Measurements from ENCODE around the gene RBM17. TPM values are rescaled to one million over a fixed set of nuclear protein-coding genes. Genes with fewer than 3 reads are reported as not detected.

Gene RBM17
- total and polyA plus RNA-seq, 4 donors, result 16.5 to 44.8 (median 34.1) TPM

DNA sequence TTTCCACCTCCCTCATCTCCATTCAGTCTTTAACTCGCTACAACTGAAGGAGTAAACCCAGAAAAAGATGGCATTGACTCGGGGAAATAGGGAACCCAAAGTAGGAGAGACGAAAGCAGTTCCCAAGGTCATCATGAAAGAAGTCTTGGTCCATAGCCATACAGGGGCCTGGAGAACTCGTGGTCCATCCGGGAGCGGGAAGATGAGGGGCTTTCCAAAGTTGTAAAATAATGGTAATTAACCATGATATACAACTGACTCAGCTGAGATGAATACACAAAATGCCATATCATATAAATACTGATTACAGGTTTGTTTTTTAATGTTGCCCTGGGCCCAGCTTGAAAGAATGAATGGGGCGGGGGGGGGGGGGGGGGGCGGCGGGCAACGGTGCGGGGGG, 32.3 kb downstream of the RBM17 start:
- TF ChIP-seq TAF1 (conservative IDR thresholded peaks at IDR 0.05) (no peak), HNF4A (conservative IDR thresholded peaks at IDR 0.05) (no peak), JUND (IDR thresholded peaks at IDR 0.05) (no peak), EGR1 (IDR thresholded peaks at IDR 0.05; ENCODE audit: low read depth in 2 of 2) (no peak), FOXA2 (IDR thresholded peaks at IDR 0.05) (no peak), NR2F2 (IDR thresholded peaks at IDR 0.05) (no peak), YY1 (IDR thresholded peaks at IDR 0.05) (no peak), RAD21 (IDR thresholded peaks at IDR 0.05) (no peak), RXRA (IDR thresholded peaks at IDR 0.05) (no peak), GABPA (IDR thresholded peaks at IDR 0.05 in 1 of 2, conservative IDR thresholded peaks at IDR 0.05 in 1 of 2) (no peak), FOXA1 (IDR thresholded peaks at IDR 0.05) (no peak), SP1 (IDR thresholded peaks at IDR 0.05) (no peak), HNF4G (IDR thresholded peaks at IDR 0.05) (no peak)
- TF ChIP-seq, protein P1, sequence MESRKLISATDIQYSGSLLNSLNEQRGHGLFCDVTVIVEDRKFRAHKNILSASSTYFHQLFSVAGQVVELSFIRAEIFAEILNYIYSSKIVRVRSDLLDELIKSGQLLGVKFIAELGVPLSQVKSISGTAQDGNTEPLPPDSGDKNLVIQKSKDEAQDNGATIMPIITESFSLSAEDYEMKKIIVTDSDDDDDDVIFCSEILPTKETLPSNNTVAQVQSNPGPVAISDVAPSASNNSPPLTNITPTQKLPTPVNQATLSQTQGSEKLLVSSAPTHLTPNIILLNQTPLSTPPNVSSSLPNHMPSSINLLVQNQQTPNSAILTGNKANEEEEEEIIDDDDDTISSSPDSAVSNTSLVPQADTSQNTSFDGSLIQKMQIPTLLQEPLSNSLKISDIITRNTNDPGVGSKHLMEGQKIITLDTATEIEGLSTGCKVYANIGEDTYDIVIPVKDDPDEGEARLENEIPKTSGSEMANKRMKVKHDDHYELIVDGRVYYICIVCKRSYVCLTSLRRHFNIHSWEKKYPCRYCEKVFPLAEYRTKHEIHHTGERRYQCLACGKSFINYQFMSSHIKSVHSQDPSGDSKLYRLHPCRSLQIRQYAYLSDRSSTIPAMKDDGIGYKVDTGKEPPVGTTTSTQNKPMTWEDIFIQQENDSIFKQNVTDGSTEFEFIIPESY (IDR thresholded peaks at IDR 0.05), result no peak
- TF ChIP-seq, protein P2, sequence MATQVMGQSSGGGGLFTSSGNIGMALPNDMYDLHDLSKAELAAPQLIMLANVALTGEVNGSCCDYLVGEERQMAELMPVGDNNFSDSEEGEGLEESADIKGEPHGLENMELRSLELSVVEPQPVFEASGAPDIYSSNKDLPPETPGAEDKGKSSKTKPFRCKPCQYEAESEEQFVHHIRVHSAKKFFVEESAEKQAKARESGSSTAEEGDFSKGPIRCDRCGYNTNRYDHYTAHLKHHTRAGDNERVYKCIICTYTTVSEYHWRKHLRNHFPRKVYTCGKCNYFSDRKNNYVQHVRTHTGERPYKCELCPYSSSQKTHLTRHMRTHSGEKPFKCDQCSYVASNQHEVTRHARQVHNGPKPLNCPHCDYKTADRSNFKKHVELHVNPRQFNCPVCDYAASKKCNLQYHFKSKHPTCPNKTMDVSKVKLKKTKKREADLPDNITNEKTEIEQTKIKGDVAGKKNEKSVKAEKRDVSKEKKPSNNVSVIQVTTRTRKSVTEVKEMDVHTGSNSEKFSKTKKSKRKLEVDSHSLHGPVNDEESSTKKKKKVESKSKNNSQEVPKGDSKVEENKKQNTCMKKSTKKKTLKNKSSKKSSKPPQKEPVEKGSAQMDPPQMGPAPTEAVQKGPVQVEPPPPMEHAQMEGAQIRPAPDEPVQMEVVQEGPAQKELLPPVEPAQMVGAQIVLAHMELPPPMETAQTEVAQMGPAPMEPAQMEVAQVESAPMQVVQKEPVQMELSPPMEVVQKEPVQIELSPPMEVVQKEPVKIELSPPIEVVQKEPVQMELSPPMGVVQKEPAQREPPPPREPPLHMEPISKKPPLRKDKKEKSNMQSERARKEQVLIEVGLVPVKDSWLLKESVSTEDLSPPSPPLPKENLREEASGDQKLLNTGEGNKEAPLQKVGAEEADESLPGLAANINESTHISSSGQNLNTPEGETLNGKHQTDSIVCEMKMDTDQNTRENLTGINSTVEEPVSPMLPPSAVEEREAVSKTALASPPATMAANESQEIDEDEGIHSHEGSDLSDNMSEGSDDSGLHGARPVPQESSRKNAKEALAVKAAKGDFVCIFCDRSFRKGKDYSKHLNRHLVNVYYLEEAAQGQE (IDR thresholded peaks at IDR 0.05), result no peak
- TF ChIP-seq, protein P3, sequence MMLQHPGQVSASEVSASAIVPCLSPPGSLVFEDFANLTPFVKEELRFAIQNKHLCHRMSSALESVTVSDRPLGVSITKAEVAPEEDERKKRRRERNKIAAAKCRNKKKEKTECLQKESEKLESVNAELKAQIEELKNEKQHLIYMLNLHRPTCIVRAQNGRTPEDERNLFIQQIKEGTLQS (IDR thresholded peaks at IDR 0.05), result no peak
- TF ChIP-seq, protein P4, sequence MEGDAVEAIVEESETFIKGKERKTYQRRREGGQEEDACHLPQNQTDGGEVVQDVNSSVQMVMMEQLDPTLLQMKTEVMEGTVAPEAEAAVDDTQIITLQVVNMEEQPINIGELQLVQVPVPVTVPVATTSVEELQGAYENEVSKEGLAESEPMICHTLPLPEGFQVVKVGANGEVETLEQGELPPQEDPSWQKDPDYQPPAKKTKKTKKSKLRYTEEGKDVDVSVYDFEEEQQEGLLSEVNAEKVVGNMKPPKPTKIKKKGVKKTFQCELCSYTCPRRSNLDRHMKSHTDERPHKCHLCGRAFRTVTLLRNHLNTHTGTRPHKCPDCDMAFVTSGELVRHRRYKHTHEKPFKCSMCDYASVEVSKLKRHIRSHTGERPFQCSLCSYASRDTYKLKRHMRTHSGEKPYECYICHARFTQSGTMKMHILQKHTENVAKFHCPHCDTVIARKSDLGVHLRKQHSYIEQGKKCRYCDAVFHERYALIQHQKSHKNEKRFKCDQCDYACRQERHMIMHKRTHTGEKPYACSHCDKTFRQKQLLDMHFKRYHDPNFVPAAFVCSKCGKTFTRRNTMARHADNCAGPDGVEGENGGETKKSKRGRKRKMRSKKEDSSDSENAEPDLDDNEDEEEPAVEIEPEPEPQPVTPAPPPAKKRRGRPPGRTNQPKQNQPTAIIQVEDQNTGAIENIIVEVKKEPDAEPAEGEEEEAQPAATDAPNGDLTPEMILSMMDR (IDR thresholded peaks at IDR 0.05; ENCODE audit: low read depth, low read length, missing input control), result no peak
- TF ChIP-seq, protein P5, sequence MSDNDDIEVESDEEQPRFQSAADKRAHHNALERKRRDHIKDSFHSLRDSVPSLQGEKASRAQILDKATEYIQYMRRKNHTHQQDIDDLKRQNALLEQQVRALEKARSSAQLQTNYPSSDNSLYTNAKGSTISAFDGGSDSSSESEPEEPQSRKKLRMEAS (IDR thresholded peaks at IDR 0.05), result no peak
- Histone ChIP-seq H3K9ac (ENCODE audit: low read depth in 1 of 2, low read length in 2 of 2) (no peak overlapping the region), H3K27me3 (ENCODE audit: control insufficient read depth in 4 of 4, insufficient read depth in 4 of 4, low read length in 3 of 4) (no peaks in the 10 kb centered on the region), H3K36me3 (ENCODE audit: control insufficient read depth in 4 of 4, insufficient read depth in 3 of 4, low read depth in 1 of 4, low read length in 3 of 4) (peaks cover 0 to 8% (median 3%) of the 10 kb centered on the region in 4 donors), H3K4me3 (ENCODE audit: low read depth in 1 of 3, low read length in 3 of 3) (no peak overlapping the region), H3K27ac (ENCODE audit: low read depth in 1 of 2, low read length in 2 of 2) (no peak overlapping the region), H3K4me1 (ENCODE audit: control insufficient read depth in 4 of 4, insufficient read depth in 4 of 4, low read length in 3 of 4) (no peaks in the 10 kb centered on the region), H3K9me3 (ENCODE audit: control insufficient read depth in 4 of 4, low read length in 3 of 4) (no peaks in the 10 kb centered on the region)
- no peak for DNase-seq (ENCODE audit: low spot score)
- WGBS, result 82% methylated on average over 11 of the region's 11 CpGs
